NCI-H146 treated with DMSO at 0.1 percent for 48 hours (cell line): Measurements from ENCODE around the gene NLGN1.

ENCODE experiments used
- DNase-seq: peaks from one replicate; lab custom pipeline; 2025; ENCODE audit not compliant: unreplicated experiment; lab: John Stamatoyannopoulos, UW

NLGN1 gene

DNA sequence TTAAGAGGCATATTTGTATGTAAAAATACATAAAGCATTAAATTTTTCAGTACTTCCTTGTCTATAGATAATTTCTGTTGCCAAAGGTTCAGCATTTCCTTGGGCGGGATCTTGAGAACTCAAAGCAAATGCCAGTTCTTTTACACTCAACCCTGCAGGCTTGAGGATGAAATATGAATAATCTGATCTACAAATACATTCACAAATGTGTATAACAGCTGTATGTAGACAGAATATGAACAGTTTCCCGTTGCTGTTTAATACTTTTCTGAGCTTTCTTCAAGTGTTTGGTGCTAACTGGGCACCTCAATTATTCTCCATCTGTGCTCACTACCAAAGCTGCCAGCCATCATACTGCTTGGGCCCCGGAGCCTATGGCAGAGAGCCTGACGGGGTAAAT lies 661.3 kb downstream of the NLGN1 start:
- DNase-seq: no peak

DNA sequence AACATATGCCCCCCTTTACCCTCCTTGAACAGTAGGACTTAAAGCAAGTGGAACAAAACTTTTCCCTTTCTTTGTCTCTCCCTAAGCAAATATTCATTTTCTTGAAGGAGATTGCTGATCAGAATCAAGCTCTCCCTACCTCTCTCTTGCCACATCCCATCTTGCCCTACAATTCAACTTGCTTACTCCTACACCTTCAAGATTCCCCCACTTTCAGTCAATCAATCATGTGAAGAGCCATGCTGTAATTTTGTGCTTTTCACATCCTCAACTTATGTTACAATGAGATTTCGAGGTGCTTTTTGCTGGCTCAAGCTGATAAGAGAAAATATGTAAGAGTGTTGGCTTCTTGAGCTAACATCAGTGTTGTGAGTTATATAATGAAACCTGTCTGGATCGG lies 662.9 kb downstream of the NLGN1 start:
- no peak for DNase-seq

DNA sequence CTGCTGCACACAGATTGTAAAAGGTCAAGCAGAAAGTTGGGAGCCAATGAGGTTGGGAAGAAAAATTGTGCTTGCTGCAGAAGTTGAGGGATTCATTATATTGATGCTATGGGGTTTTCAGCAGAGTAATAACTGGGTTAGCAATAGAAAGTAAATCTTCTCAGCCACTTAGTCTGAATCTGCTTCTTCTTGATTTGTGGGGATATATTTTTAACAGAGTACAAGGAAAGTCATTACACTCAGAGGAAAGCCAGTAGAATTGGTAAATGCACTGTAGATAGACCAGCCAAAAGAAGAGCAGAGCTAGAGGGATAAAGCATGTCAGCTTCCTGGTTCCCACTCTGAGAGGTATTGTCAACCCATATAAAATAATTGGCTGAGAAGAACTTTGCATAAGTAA lies 663.6 kb downstream of the NLGN1 start:
- no peak for DNase-seq

DNA sequence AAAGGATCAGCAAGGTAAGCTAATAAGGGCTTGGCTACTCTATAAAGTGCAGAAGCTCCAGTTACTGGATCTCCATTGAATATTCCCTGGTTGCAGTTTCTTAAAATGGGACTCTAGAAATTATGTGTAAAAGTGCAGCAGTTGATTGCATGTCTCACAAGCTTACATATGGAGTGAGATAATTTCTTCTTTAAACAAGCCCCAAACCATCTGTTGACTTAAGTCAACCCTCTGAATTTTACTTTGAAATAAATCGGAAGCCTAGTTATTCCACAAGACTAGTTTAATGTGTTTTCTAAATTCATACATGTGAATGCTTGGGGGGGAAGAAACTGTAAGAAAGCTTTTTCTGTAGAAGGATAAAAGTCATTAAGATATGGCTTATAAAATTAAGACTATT lies 664.2 kb downstream of the NLGN1 start:
- DNase-seq: no peak

DNA sequence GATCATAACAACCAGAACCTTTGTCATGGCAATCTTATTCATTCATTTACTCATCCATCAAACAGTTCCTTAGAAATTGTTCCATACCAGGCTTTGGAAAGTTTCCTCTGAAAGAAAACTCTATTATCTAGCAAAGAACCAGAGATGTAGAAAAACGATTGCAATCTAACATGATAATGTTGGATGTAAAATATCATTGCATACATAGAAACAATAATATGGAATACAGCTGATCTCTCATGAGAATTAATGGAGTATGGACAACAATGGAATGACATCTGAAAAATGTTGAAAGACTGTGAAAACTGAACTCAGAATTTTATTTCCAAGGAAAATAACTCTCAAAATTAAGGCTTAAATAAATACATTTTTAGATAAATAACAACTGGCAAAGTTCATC lies 665.4 kb downstream of the NLGN1 start:
- DNase-seq: no peak

DNA sequence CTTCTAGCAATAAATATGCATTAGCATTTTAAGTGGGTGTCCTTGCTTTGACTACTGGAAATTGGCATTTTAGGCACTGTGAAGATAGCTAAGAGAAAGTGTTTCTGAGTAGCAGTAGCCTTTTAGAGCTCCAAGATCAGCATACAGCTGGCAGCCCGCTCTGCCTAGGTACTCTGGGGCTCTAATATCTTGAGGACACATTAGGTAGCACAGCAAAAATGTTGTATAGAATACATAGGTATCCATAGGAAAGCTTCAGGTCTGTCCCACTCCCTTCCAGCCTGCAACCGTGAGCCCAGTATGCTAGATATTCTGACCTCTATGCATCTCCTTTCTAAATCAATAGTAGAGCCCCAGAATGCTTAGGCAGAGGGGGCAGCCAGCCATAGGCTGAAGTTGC lies 670.5 kb downstream of the NLGN1 start:
- DNase-seq: no peak

DNA sequence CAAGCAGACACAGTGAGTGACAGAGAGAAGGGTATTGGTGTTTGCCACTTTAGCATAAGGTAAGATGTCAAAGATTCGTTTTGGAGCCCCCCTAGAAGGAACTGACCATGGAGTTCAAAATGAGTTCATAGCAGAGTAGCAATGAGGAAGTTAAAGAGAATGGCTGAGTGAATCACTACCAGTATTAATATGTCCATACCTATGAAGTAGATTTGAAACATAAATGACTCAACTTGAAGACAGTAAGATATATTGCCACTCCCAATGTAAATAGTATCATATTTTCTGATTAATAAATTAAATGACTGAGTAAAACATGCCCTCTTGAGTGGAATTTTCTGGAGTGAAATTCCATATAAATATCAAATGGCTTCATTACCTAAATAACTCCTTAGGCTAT lies 675.1 kb downstream of the NLGN1 start:
- DNase-seq: no peak

DNA sequence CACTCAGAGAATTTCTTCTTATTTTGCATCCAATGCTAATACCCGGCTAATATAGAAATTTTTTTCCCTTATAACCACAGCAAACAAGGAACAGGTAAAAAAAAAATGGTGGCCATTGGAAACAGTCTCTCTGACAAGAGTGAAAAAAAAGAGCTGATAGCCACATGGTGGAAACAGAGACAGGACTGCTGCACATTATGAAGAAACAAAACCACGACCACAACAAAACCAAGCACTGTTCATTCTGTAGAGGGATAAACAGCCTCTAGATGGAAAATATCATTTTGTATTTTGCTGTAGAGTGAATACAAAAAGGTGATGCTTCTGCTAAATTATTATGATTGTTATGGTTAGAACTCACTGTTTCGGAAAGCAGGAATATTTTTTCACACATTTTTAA lies 686.2 kb downstream of the NLGN1 start:
- DNase-seq: no peak

DNA sequence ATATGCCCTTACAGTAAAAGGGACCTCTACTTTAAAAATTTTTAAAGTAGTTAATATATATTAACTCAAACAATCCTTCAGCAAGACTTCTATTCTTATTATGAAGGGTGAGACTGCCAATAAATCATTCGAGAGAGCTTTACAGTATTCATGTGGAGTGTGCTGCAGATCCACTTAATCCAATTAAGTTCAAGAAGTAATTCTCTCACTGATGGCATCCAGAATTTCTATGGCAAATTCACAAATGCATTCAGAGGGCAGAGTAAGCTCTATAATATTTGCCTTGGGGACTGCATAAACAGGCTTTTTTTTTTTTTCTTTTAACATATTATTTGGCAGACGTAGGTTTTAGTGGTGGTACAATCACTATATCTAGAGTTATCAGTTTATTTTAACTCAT lies 692.0 kb downstream of the NLGN1 start:
- no peak for DNase-seq

DNA sequence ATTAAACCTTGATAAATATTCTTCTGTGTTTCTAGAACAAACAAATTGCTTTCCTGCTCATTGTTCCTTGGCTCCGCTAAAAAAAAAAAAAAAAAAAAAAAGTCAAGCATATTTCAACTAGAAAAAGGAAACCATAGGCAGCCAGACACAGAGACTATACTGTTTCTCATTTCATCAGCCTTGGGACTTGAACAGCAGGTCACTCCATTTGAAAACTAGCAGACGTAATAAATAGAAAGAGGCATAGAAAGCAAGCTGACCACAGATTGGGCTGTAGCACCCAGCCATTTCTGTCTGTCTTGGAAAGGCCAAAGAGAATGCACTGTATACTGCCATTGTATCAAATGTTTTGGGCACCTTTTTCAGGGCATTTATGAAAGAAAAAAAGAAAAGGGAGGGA lies 697.1 kb downstream of the NLGN1 start:
- DNase-seq: peak; percentile 94

DNA sequence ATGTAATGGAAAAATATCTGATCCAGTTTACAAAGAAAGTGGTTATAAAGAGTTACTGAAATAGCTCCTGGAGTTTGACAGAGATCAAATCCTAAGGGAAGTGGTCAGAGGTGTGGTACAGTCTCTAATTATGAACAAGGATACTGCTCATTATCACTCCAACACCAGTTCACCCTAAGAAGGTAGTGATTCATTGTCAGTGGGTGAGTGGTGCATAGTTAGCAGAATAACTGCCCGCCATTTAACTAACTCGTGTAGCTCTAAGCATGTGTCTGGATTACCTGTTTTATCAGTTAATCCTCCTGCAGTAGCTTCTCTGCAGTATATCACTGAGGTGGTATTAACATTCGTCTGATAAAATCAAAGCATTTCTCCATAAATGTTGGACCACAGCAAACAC lies 700.1 kb downstream of the NLGN1 start:
- no peak for DNase-seq

DNA sequence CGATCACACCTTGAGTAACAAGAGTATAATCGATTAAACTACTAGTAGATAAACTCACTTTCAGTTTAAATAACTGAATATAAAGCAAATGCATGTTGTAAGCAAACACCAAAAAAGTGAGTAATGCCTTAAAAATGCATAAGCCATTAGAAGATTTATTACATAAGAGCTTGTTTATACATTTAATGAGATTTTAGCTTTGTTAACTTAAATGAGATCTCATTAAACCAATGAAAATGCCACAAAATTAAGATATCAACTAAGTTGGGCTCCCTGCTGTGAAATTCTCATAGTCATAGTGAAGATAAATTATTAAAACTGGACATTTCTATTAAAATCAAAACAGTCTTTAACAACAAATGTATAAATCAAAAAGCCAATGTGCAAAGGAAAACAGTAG lies 701.2 kb downstream of the NLGN1 start:
- no peak for DNase-seq

DNA sequence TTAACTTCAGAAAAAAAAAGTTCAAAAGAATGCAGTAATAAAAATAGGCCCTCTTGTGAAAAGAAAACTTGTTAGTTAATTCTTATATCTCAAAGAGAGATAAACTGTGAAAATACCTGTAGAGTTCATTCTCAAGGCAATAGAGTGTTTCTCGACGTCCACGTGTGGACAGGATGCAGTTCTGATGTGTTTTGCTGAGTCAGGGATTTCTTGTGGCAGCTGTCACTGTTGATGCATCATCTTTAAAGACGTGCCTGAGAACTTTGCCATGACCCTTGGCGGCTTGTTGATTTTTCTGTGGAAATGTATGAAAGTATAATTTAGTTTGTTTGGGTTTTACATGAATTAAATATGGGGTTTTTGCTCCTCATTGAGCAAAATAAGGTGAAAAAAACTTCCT lies 702.2 kb downstream of the NLGN1 start:
- no peak for DNase-seq

DNA sequence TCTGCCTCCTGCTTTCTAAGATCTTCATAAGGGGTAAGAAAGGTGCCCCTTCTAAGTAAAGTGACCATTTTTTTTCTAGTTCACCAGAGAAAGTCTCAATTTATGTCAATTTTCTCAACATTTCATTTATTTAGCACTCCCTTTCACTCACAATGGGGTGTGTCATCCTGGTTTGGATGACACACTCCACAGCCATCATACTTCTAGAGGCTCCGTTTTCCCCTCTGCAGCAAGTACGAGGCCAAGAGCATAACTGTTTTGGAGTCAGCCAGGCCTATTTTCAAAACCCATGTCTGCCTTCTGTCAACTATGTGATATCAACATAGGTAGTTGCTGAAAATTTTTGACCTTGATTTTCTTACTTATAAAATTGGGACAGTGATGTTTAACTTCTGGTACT lies 703.2 kb downstream of the NLGN1 start:
- no peak for DNase-seq

DNA sequence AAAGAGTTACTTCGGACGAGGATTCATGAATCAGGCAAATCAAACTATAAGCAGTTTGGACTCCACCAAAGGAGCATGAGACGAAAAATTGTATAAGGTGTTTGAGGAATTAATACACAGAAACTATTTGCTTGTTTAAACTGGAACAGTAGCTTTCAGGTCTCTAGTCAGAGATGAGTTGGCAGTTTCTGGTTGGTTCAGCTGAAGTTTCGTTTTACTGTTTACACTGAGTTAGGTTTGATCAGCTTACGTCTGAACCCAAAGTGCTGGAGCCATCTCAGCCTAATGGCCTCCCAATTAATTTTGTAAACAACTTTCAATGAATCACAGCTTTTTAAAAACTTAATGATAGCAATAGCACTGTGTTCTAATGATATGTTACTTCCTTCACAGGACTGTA lies 703.7 kb downstream of the NLGN1 start:
- DNase-seq: peak; percentile 69

DNA sequence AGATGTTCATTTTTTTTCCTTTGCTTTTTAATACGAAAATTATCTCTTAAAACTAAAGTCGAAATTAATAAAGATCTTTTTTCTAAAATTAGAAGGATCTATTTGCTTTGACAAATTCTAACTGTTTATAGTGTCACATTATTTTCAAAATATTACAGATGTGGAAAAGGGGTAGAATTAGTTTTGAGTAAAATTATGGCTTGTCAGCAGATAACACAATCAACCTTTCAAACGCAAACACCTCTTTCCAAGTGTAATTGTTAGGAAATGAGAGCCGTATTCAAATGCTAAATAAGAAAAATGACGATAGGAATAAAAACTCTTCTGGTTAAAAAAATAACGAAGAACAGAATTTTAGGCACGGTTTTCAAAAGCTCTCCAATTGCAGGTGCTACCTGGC lies 704.7 kb downstream of the NLGN1 start:
- DNase-seq: no peak

DNA sequence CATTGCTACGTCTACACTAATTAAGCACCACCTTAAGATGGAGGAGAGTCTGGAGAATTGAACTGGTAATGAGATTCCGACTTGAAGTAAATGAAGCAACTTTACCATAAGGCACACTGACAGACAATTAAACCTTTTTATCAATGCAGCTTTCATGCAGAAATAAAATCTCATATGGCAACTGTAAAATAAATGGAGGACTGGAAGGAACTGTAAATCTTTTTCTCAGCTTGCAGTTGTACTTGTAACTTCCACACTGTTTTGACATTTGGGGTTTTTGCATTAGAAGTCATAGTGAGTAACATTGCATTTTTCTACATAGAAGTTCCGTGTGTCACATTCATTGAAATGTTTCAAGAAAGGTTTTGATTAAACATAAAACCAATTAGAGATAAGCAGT lies 705.3 kb downstream of the NLGN1 start:
- no peak for DNase-seq

DNA sequence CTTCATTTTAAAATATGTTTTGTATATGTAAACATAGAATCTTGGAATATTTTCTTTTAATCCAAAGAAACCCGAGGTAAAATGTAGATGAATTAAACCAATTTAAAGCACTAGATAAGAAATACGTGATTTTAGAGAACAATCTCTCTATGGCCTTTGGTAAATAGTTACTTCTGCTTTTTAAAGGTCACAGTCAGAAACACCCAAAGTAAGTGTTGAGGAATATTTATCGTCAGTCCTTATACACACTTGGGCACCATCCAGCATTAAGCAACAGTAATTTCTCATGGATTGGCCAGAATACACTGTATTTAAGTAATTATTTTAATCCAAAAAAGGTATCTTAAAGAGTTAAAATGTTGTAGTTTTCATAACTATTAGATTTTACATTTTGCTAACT lies 713.2 kb downstream of the NLGN1 start:
- no peak for DNase-seq

DNA sequence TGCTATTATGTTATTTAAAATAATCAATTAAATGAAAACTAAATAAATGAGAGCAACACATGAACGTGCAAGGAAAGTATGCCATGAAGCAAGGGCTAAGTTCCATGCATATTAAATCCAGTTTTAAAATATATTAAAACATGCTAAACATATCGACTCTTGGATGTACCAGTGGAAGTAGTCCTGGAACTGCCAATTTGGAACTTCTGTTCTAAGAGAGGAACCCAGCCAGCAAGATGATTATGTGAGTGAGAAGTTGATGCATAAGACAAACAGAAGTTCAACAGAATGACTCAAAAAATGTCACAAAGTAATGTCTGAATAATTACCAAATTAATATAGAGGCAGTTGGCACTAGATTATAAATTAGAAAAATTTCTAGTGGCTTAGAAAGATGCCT lies 714.2 kb downstream of the NLGN1 start:
- DNase-seq: no peak

DNA sequence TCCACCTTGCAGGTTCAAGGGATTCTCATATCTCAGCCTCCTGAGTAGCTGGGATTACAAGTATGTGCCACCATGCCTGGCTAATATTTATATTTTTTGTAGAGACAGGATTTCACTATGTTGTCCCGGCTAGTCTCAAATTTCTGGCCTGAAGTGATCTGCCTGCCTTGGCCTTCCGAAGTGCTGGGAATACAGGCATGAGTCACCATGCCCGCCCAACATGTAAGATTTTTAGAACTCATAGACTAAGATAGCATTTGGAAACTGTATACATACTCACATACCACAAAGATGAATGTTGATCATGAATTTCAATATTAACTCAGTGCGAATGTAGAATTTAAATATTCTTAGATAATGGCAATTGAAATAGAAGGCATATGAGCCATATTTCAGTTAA lies 718.9 kb downstream of the NLGN1 start:
- DNase-seq: no peak

DNA sequence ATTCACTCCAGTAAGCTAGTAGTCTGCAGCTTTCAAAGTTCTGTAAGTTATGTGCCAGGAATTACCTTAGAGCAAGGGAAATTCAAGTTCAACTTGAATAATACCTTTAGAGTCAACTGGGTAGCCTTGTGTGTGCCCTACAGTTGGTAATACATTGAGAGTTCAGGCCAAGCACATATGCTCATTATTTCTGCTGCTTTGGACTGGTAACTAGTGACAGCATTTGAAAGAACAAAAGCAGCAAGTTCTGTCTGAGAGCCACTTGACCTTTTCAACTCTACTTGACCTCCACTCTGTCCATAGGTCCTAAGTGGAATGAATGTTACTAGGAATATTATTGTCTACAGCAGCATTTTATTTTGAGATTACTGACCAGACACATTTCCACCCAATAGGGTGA lies 723.5 kb downstream of the NLGN1 start:
- DNase-seq: no peak

DNA sequence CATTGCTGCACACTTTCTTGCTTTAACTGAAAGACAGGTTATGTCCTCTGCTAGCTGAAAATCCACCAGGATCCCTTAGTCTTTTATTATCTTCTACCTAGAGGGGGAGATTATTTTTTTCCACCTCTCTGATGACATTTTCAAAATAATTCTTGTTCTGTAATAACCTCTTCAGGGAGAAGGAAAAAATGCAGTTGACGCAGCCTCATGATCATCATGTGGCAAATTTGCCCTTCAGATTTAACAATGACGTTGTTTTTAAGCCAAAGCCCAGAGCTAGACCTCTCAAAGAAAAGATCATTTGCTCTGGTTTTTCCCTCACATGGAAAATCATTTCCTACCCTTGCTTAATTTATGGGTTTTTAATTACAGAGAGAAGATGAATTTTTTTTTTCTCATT lies 724.9 kb downstream of the NLGN1 start:
- DNase-seq: no peak

DNA sequence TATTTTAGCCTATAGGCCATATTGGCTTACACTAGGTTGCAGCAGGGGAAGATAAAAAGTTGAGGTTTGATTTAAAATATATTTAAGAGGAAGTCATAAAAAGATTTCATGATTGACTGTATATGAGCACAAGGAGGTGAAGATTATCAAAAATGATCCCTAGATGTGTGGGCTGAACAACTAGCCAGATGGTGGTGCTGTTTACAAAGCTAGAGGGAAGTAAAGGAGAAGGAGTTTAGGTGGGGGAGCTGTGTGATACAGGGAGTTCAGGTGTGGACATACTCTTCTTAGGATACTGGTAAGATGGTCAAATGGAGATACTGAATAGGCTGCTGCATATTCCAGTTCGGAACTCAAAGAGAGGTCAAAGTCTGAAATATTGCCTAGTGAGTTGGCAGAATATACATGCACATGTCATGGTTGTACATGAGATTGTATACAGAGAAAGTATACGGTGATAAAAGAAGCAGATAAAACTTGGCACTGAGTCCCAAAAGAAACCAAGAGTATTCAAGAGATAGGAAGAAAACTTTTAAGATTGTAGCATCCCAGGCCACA lies 727.8 kb downstream of the NLGN1 start:
- DNase-seq: peak; percentile 93
